Cardiac muscle cell (in vitro differentiated cells and primary cell): ENCODE measurements around the gene KRTAP4-4. TPM values are rescaled to one million over a fixed set of nuclear protein-coding genes. Genes with fewer than 3 reads are reported as not detected.
"Not testable (repeated sequence)": the region's sequence is repeated elsewhere in the genome, so short reads cannot be mapped to it uniquely, and the experiment has no call there.

ENCODE experiments used
- DNase-seq, 2 donors: peaks; one replicate each; pipeline versions ENCODE4 v3.0.0 to v3.0.0-alpha.2; 2010 to 2017; ENCODE audit warnings: low read depth in 1 of 2, low spot score in 1 of 2
- H3K27ac ChIP-seq: fragments of 200-600 bp; sonication (generic); 2 replicates; pipeline ENCODE4 v1.5.1; 2016
- H3K27me3 ChIP-seq: fragments of 200-600 bp; sonication (generic); 2 replicates; pipeline ENCODE4 v1.6.0; 2016; ENCODE audit warnings: control low read depth
- H3K36me3 ChIP-seq: fragments of 200-600 bp; sonication (generic); 2 replicates; pipeline ENCODE4 v1.5.1; 2016; ENCODE audit warnings: control low read depth
- H3K4me1 ChIP-seq: fragments of 200-600 bp; sonication (generic); 2 replicates; pipeline ENCODE4 v1.8.1; 2017; ENCODE audit warnings: low read depth, mild to moderate bottlenecking, mixed run types
- H3K4me3 ChIP-seq: fragments of 200-600 bp; sonication (generic); 2 replicates; pipeline ENCODE4 v1.5.1; 2016; ENCODE audit warnings: mild to moderate bottlenecking
- H3K9me3 ChIP-seq: fragments of 200-600 bp; sonication (generic); 2 replicates; pipeline ENCODE4 v1.5.1; 2017; ENCODE audit warnings: low read depth, mild to moderate bottlenecking, control low read depth
- CTCF ChIP-seq: IDR thresholded peaks from 2 replicates; pipeline ENCODE4 v1.5.1; 2012; ENCODE audit warnings: low read depth, mild to moderate bottlenecking, low read length
- polyA plus RNA-seq: library from polyadenylated mRNA; unstranded; fragments of >200 nt; fragmentation: Nextera tagmentation; extraction: Ambion mirVana; gene quantifications from 2 replicates; pipeline ENCODE4 v1.2.1, GENCODE V29; 2016
- total RNA-seq: library from RNA; depleted of rRNA; stranded (reverse); fragments of >200 nt; gene quantifications from 2 replicates; pipeline ENCODE4 v1.2.3, GENCODE V29; 2016

The KRTAP4-4 gene
- total and polyA plus RNA-seq, 2 experiments from 2014 or later: not detected

- Histone ChIP-seq H3K9me3 (no peaks in the 10 kb centered on the region), H3K4me1 (no peaks in the 10 kb centered on the region), H3K36me3 (no peaks in the 10 kb centered on the region), H3K27ac (no peak overlapping the region), H3K27me3 (peaks cover 5% of the 10 kb centered on the region), H3K4me3 (no peak overlapping the region)
- DNase-seq: no peak
- no peak for TF ChIP-seq CTCF
Observed at GRCh38 chr17:41145261-41145660, 15.3 kb downstream of the KRTAP4-4 start.

- Histone ChIP-seq H3K36me3 (no peaks in the 10 kb centered on the region), H3K27ac (no peak overlapping the region), H3K4me1 (no peaks in the 10 kb centered on the region), H3K4me3 (no peak overlapping the region), H3K9me3 (no peaks in the 10 kb centered on the region), H3K27me3 (peaks cover 5% of the 10 kb centered on the region)
- no peak for TF ChIP-seq CTCF
- no peak for DNase-seq
Observed at GRCh38 chr17:41144846-41145245, 15.7 kb downstream of the KRTAP4-4 start.

GRCh38 chr17:41141361-41141760, 19.2 kb downstream of the KRTAP4-4 start:
- no peak for TF ChIP-seq CTCF
- no peak for DNase-seq
- Histone ChIP-seq H3K27ac (no peak overlapping the region), H3K4me1 (no peaks in the 10 kb centered on the region), H3K9me3 (no peaks in the 10 kb centered on the region), H3K4me3 (no peak overlapping the region), H3K27me3 (no peaks in the 10 kb centered on the region), H3K36me3 (no peaks in the 10 kb centered on the region)

- no peak for TF ChIP-seq CTCF
- H3K4me1 ChIP-seq: no peaks in the 10 kb centered on the region
- no peak for DNase-seq
- H3K36me3 ChIP-seq: no peaks in the 10 kb centered on the region
- no peaks in the 10 kb centered on the region for H3K9me3 ChIP-seq
- H3K4me3 ChIP-seq: no peak within 1 kb of the TSS
- no peaks in the 10 kb centered on the region for H3K27me3 ChIP-seq
- H3K27ac ChIP-seq: no peak within 1 kb of the TSS
Observed at GRCh38 chr17:41140360-41141131, 20.0 kb downstream of the KRTAP4-4 start, which contains the start of gene KRTAP4-6. Gene KRTAP4-6, minus strand, starts transcription at chr17:41140544. Its CDS starts 57 bp downstream, at chr17:41140487.

- H3K36me3 ChIP-seq, H3K4me1 ChIP-seq, H3K9me3 ChIP-seq, DNase-seq, H3K27me3 ChIP-seq, H3K27ac ChIP-seq, H3K4me3 ChIP-seq: not testable (repeated sequence)
Observed at GRCh38 chr17:41139865-41140264, 20.7 kb downstream of the KRTAP4-4 start.

GRCh38 chr17:41133880-41134735, 26.4 kb downstream of the KRTAP4-4 start:
- H3K4me3 ChIP-seq: no peak overlapping the region
- no peak overlapping the region for H3K27ac ChIP-seq
- H3K9me3 ChIP-seq: no peaks in the 10 kb centered on the region
- no peaks in the 10 kb centered on the region for H3K27me3 ChIP-seq
- no peak for DNase-seq
- no peaks in the 10 kb centered on the region for H3K4me1 ChIP-seq
- no peak for TF ChIP-seq CTCF
- H3K36me3 ChIP-seq: no peaks in the 10 kb centered on the region
